GM20000 (cell line): Measurements from ENCODE around the gene CCDC70.

ENCODE experiments used
- DNase-seq: peaks from one replicate; pipeline ENCODE4 v3.0.0; 2012; ENCODE audit warnings: low spot score
- TF ChIP-seq, protein P1 (sequence below): IDR thresholded peaks from 2 replicates; pipeline ENCODE4 v1.5.1; 2012; ENCODE audit warnings: mild to moderate bottlenecking, control low read depth; ENCODE audit errors: extremely low read depth, missing control alignments

The CCDC70 gene

DNA sequence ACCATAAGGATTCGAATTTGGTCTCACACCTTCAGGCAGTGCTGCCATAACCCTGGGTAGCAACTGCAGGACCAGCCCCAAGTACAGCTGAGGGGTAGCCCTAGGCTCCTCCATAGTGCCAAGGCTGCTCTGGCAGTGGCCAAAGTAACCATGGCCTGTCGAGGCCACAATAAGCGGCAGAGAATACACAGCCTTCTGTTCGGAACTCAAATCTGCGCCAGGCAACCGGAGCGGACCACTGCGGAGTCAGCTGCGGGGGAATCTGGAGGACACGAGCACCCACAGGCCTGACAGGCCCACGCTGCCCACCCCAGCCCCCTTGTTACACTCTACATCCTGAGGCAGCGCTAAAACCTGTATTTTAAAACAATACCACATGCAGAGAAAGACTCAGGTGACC lies 48.7 kb downstream of the CCDC70 start:
- DNase-seq, result no peak
- TF ChIP-seq, protein P1, sequence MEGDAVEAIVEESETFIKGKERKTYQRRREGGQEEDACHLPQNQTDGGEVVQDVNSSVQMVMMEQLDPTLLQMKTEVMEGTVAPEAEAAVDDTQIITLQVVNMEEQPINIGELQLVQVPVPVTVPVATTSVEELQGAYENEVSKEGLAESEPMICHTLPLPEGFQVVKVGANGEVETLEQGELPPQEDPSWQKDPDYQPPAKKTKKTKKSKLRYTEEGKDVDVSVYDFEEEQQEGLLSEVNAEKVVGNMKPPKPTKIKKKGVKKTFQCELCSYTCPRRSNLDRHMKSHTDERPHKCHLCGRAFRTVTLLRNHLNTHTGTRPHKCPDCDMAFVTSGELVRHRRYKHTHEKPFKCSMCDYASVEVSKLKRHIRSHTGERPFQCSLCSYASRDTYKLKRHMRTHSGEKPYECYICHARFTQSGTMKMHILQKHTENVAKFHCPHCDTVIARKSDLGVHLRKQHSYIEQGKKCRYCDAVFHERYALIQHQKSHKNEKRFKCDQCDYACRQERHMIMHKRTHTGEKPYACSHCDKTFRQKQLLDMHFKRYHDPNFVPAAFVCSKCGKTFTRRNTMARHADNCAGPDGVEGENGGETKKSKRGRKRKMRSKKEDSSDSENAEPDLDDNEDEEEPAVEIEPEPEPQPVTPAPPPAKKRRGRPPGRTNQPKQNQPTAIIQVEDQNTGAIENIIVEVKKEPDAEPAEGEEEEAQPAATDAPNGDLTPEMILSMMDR, result no peak

DNA sequence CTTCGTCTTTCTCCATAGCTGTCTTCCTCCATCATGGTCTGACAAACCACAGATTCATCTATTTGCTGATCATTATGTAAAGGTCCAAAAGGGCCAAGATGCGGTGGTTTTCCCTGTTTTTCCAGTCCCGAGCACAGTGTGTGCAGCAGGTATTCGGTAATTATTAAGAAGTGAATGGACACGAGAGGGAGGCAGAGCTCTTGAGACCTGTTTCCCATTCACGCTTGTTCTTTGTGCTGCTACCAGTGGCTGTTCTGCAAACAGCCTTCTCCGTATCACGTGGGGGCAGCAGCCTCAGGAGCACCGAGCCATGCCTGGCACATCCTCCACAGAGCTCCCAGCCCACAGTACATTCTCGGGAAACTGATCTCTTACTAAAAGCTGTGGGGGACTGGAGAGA lies 50.3 kb downstream of the CCDC70 start:
- TF ChIP-seq, protein P1, result no peak
- no peak for DNase-seq

DNA sequence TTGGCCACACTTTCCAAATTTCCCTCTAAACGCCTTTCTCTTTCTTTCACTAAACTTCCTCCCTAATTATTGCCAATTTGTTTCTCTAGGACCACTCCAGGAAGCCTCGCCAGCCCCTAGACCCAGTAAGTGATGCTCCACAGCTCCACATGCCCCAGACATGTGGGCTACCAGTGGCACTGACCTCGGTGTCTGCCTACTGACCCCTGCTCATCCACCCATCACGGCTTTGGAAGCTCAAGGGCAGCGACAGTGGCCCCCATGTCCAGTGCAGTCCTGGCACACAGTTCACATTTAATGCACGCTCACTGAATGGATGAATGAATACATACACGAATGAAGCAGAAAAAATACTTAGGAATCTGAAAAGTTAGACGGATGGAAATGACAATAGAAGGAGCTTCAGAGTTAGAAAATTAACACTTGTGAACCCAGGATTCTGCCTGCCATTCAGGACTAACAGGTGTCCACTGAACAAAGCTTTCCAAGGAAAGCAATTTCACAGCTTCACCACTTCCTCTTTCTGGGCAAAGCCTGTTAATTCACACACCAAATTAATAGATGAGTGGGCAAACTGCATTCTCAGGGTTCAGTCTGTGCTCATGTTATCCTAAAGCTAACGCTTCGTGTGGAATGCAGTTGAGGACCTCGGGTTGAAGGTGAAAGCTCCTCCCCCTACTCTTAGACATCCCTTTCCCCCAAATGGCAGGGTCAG lies 50.9 kb downstream of the CCDC70 start:
- TF ChIP-seq, protein P1, result no peak
- no peak for DNase-seq

DNA sequence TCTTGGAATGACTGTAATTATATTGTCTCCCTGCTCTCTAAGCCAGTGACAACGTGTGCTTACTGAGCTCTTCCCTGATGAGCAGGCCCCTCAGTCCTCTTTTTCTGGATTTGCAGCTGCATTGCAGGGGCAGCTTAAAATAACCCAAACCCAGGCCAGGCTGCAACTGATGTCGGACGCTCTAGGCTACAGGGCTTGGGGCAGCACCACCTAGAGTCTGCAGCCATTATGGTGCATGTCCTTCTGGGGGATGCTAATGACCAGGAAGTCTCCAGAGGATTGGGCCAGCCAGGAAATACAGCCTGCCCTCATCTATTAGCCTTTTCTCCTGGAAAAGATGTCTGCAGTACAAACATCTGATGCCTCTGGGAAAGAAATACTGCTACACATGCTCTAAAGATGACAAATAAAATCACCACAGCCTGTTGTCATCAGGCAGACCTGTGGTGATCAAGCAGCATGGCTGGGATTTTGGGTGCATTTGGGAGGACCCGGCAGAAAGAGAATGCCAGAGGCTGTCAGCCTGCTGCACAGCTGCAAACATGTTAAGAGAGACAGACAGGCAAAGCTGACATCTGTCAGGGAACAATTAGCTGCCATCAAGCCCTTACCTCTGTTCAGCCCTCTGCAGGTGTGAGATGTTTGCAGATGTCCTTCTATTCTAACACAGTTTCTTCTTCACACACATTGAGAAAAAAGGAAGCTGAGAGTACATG lies 51.8 kb downstream of the CCDC70 start:
- no peak for DNase-seq
- TF ChIP-seq, protein P1, result no peak

DNA sequence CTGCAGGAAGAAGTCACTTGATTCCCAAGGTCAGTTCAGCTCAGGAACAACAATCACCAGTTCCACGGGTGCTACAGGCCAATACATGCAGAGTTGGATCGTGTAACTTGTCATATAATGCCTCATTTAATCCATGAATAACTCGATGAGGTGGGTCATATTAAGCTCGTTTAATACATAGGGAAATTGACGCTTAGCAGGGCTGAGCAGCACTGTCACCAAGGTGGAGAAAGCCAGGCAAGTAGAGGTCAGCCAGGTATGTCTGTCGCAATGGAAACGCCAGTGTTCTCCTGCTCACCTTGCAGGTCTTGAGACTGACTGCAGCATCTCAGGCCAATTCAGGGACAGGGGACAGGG lies 52.3 kb downstream of the CCDC70 start:
- TF ChIP-seq, protein P1, result no peak

More for the DNA sequence above, 52.3 kb downstream of the CCDC70 start:
- no peak for DNase-seq
